GM18951 (cell line): ENCODE results near the gene CACNA1C.

Source experiments
- POLR2A ChIP-seq: IDR thresholded peaks from 4 replicates; pipeline ENCODE4 v1.6.1; 2011; ENCODE audit warnings: mild to moderate bottlenecking; ENCODE audit not compliant: insufficient read length, insufficient read depth; ENCODE audit errors: extremely low read depth
- in situ Hi-C: fragments of 300-500 bp; cut with MboI; formaldehyde crosslinking; loops from one replicate; pipeline ENCODE4 v1.12.0; 2022; ENCODE audit warnings: low sequenced_read_pairs, mixed read lengths, inconsistent platforms; ENCODE audit not compliant: unreplicated experiment

The CACNA1C gene

GRCh38 chr12:2136901-2137300 is 84.1 kb downstream of the CACNA1C start:
- in situ Hi-C loops: no loop called here
- TF ChIP-seq POLR2A: no peak

- in situ Hi-C loops: no loop called here
- no peak for TF ChIP-seq POLR2A
Measured at GRCh38 chr12:2137711-2138110, 84.9 kb downstream of the CACNA1C start.

- in situ Hi-C loops: no loop called here
- no peak for TF ChIP-seq POLR2A
Measured at GRCh38 chr12:2138294-2138693, 85.5 kb downstream of the CACNA1C start.

GRCh38 chr12:2138871-2139308 is 86.1 kb downstream of the CACNA1C start:
- no peak for TF ChIP-seq POLR2A
- in situ Hi-C loops: no loop called here

GRCh38 chr12:2139651-2140050 is 86.9 kb downstream of the CACNA1C start:
- no peak for TF ChIP-seq POLR2A
- in situ Hi-C loops: no loop called here

- TF ChIP-seq POLR2A: no peak
- in situ Hi-C loops: no loop called here
Measured at GRCh38 chr12:2140858-2141519, 88.2 kb downstream of the CACNA1C start.

- TF ChIP-seq POLR2A: no peak
- in situ Hi-C loops: no loop called here
Measured at GRCh38 chr12:2142068-2142467, 89.3 kb downstream of the CACNA1C start.

- in situ Hi-C loops: no loop called here
- no peak for TF ChIP-seq POLR2A
Measured at GRCh38 chr12:2144951-2145350, 92.2 kb downstream of the CACNA1C start.

GRCh38 chr12:2145433-2145998 is 92.7 kb downstream of the CACNA1C start:
- no peak for TF ChIP-seq POLR2A
- in situ Hi-C loops: no loop called here

- TF ChIP-seq POLR2A: no peak
- in situ Hi-C loops: no loop called here
Measured at GRCh38 chr12:2147335-2147734, 94.5 kb downstream of the CACNA1C start.

- no peak for TF ChIP-seq POLR2A
- in situ Hi-C loops: no loop called here
Measured at GRCh38 chr12:2149091-2149490, 96.3 kb downstream of the CACNA1C start.

- in situ Hi-C loops: no loop called here
- no peak for TF ChIP-seq POLR2A
Measured at GRCh38 chr12:2150833-2151232, 98.0 kb downstream of the CACNA1C start.

GRCh38 chr12:2151391-2151790 is 98.6 kb downstream of the CACNA1C start:
- TF ChIP-seq POLR2A: no peak

GRCh38 chr12:2152134-2152533 is 99.3 kb downstream of the CACNA1C start:
- TF ChIP-seq POLR2A: no peak
- in situ Hi-C loops: no loop called here

More at GRCh38 chr12:2151391-2151790, 98.6 kb downstream of the CACNA1C start:
- in situ Hi-C loops: no loop called here
